Right ventricle myocardium inferior (tissue), 1 donor: ENCODE measurements around the gene RAPGEFL1. TPM values are rescaled to one million over a fixed set of nuclear protein-coding genes. Genes with fewer than 3 reads are reported as not detected.

Source experiments
- ATAC-seq: fragments of 200-7000 bp; cut with Tn5 transposase; one replicate; pipeline ENCODE4 v1.9.1; 2020; ENCODE audit warnings: mild to moderate bottlenecking, moderate library complexity
- DNase-seq: peaks from one replicate; pipeline ENCODE4 v3.0.0; 2021; ENCODE audit errors: missing footprints
- intact Hi-C: fragments of 100-400 bp; cut with DNase I; formaldehyde crosslinking; loops from one replicate; pipeline ENCODE4 v1.11.0; 2022
- microRNA-seq: library from miRNA; unstranded; fragments of <30 nt; microRNA quantifications from one replicate; pipeline ENCODE4 v1.2.0, GENCODE V29; 2020
- total RNA-seq: library from RNA; stranded (reverse); fragmentation: NEBNext Ultra II Directional; extraction: Animal tissue kit (Norgen Biotek cat#: 25700); gene quantifications from one replicate; pipeline ENCODE4 v1.2.1, GENCODE V29; 2021
- donor health status: DM: no; HTN: yes; CAD: no; lungs with severe emphysema.

The RAPGEFL1 gene
- total RNA-seq, 1 donor from 2014 or later, result 2.1 TPM

DNA sequence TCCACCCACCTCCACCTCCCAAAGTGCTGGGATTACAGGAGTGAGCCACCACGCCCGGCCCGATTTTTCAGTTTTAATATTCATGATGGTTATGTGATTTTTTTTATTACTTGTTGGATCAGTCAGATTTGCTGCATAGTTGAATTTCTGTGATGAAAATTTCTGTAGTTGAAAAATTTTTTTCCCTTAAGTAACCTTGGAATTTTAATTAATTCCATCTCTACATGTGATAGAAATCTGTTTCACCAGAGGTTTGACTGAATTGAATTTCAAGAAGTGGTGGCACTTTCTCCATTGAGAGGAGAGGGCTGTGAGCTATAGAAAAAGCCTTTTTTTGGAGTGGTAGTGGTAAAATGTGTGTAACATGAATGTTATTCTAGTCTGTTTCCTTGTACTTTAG lies 66.5 kb downstream of the RAPGEFL1 start:
- intact Hi-C loops, result no loop called here
- ATAC-seq (no peak), DNase-seq (no peak)

DNA sequence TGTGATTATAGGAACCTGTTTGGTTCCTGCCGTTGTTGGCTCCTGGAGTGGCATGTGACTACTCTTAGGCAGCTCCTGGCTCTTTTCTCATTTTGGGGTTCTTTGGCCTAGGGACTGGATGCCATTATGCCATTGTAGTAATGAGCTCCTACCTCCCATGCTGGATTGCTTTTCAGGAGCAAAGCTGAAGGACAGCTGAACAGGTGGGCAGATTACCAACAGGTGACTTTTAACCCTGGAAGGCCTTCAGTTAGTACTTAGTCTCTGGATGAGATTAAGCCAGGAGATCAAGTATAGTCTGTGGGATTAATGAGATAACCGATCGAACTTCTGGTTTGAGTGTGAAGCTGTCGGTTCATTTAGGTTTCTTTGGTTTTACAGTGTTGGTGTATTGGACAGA lies 67.0 kb downstream of the RAPGEFL1 start:
- intact Hi-C loops, result no loop called here
- no peak for DNase-seq
- ATAC-seq, result no peak

Small RNA genes within 50 kb of the gene (microRNA-seq; reads per million reads assigned to microRNA genes)
- 1.1 reads per million for gene MIR6866
- gene MIR6867, result not detected

Other genes starting within 250 kb of the RAPGEFL1 start
- gene ORMDL3, start 249.9 kb upstream of the RAPGEFL1 start, total RNA-seq, result 34.7 TPM
- gene LRRC3C, start 249.7 kb upstream of the RAPGEFL1 start, total RNA-seq, result not detected
- gene GSDMA, start 214.5 kb upstream of the RAPGEFL1 start, total RNA-seq, result 1.4 TPM
- gene PSMD3, start 196.7 kb upstream of the RAPGEFL1 start, total RNA-seq, result 86.9 TPM
- gene CSF3, start 162.0 kb upstream of the RAPGEFL1 start, total RNA-seq, result not detected
- 53.9 TPM for gene MED24, start 123.1 kb upstream of the RAPGEFL1 start, total RNA-seq
- 88.3 TPM for gene THRA, start 114.5 kb upstream of the RAPGEFL1 start, total RNA-seq
- 24.9 TPM for gene NR1D1, start 76.9 kb upstream of the RAPGEFL1 start, total RNA-seq
- 51.4 TPM for gene MSL1, start 55.5 kb upstream of the RAPGEFL1 start, total RNA-seq
- 49.1 TPM for gene CASC3, start 36.9 kb upstream of the RAPGEFL1 start, total RNA-seq
- gene WIPF2, start 41.8 kb downstream of the RAPGEFL1 start, total RNA-seq, result 12.3 TPM
- gene CDC6, start 110.4 kb downstream of the RAPGEFL1 start, total RNA-seq, result 1.9 TPM
- gene RARA, start 131.7 kb downstream of the RAPGEFL1 start, total RNA-seq, result 17.9 TPM
- 0.92 TPM for gene GJD3, start 187.3 kb downstream of the RAPGEFL1 start, total RNA-seq
- gene TOP2A, start 240.4 kb downstream of the RAPGEFL1 start, total RNA-seq, result 3.0 TPM